A549 (cell line): ENCODE data around the gene MAD1L1.

Experiments used
- CHD2 ChIP-seq: fragments of 150-350 bp; IDR thresholded peaks from 2 replicates; pipeline ENCODE4 v1.6.1; 2014; ENCODE audit warnings: low read length; ENCODE audit not compliant: partially characterized antibody
- CHD4 ChIP-seq: fragments of 200-600 bp; sonication (generic); IDR thresholded peaks from 2 replicates; pipeline ENCODE4 v1.6.1; 2016; ENCODE audit warnings: antibody characterized with exemption, mild to moderate bottlenecking, borderline replicate concordance
- CTCF ChIP-seq: fragments of >200 bp; sonication (Bioruptor Twin); formaldehyde crosslinking; IDR thresholded peaks from 3 replicates; pipeline ENCODE4 v1.5.1; 2016
- ELK1 ChIP-seq: fragments of 150-350 bp; IDR thresholded peaks from 2 replicates; pipeline ENCODE4 v1.6.1; 2014; ENCODE audit warnings: low read depth, mild to moderate bottlenecking, low read length
- EP300 ChIP-seq, 2 experiments: fragments of >200 bp; sonication (Bioruptor Twin); formaldehyde crosslinking; IDR thresholded peaks; 2 replicates in 1 of 2; 3 replicates in 1 of 2; pipeline ENCODE4 v1.6.1; 2016 to 2017
- ESRRA ChIP-seq: fragments of 150-350 bp; IDR thresholded peaks from 2 replicates; pipeline ENCODE4 v1.6.1; 2014; ENCODE audit warnings: mild to moderate bottlenecking, low read length, borderline replicate concordance
- MAX ChIP-seq: IDR thresholded peaks from 2 replicates; pipeline ENCODE4 v1.6.1; 2012
- MYC ChIP-seq: IDR thresholded peaks from 2 replicates; pipeline ENCODE4 v1.6.1; 2012; ENCODE audit warnings: mild to moderate bottlenecking, inconsistent platforms, low read length, improper control_type of control experiment, borderline replicate concordance
- NFE2L2 ChIP-seq: fragments of 150-350 bp; conservative IDR thresholded peaks from 2 replicates; pipeline ENCODE4 v1.6.1; 2014; ENCODE audit warnings: low read length
- POLR2A ChIP-seq: IDR thresholded peaks from 2 replicates; pipeline ENCODE4 v1.6.1; 2012; ENCODE audit warnings: mild to moderate bottlenecking, low read length
- RNF2 ChIP-seq: fragments of 200-600 bp; sonication (generic); IDR thresholded peaks from 2 replicates; pipeline ENCODE4 v1.6.1; 2016; ENCODE audit warnings: low read depth, mild to moderate bottlenecking, antibody characterized with exemption, moderate library complexity, borderline replicate concordance
- SMC3 ChIP-seq: fragments of >200 bp; sonication (Bioruptor Twin); formaldehyde crosslinking; IDR thresholded peaks from 3 replicates; pipeline ENCODE4 v1.6.1; 2018; ENCODE audit warnings: inconsistent platforms
- TF ChIP-seq, protein P1 (sequence below): fragments of 450-650 bp; IDR thresholded peaks from 2 replicates; pipeline ENCODE4 v1.6.1; 2014; ENCODE audit warnings: antibody characterized with exemption

DNA sequence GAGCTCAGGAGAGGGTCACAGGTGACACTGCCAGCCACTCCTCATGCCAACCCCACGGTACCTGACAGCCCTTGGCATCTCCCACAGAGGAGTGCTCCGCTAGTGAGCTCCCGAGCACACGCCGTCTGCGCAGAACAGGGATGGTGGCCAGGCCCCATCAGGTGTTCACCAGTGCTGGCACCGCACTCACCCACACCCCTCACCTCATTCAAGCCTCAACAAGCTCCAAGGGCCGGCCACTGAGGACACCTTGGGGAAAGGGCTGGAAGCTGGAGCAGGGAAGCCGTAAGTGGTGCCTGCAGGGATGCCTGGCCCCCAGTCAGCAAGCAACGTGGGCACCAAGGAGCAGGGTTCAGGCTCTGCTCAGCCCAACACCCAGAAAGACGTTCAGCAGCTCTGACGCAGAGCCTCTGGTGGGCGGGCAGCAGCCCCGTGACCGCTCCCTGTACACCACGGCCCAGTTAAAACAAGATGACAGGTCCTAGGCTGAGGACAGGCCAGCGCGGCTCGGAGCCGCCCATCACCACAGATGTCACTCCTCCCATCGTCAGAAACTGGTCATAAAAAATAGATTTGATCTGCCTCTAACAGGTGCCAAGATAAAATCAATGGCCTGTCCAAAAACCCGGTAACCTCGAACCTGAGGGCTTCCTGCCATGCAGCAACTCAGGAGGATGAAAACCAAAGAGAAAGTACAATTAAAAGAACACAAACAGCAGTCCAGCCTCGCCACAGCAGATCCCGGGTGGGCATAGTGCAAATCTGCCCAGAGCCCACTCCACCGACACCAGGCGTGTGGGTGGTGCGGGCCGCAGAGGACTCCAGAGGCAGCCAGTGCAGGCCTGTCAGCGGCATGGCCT, 275.9 kb downstream of the MAD1L1 start:
- TF ChIP-seq CTCF = no peak
- TF ChIP-seq RNF2 = no peak
- TF ChIP-seq NFE2L2 = no peak
- no peak for TF ChIP-seq CHD4
- TF ChIP-seq ELK1 = no peak
- TF ChIP-seq MAX = no peak
- TF ChIP-seq POLR2A = no peak
- no peak for TF ChIP-seq ESRRA
- TF ChIP-seq SMC3 = no peak
- no peak for TF ChIP-seq EP300 (IDR thresholded peaks at IDR 0.05)
- TF ChIP-seq, protein P1, sequence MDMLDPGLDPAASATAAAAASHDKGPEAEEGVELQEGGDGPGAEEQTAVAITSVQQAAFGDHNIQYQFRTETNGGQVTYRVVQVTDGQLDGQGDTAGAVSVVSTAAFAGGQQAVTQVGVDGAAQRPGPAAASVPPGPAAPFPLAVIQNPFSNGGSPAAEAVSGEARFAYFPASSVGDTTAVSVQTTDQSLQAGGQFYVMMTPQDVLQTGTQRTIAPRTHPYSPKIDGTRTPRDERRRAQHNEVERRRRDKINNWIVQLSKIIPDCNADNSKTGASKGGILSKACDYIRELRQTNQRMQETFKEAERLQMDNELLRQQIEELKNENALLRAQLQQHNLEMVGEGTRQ = no peak
- TF ChIP-seq CHD2 = no peak
- no peak for TF ChIP-seq MYC
